Right ventricle myocardium inferior (tissue), 1 donor: ENCODE data around the gene RRP1. TPM values are rescaled to one million over a fixed set of nuclear protein-coding genes. Genes with fewer than 3 reads are reported as not detected.

ENCODE experiments used
- ATAC-seq: fragments of 200-7000 bp; cut with Tn5 transposase; one replicate; pipeline ENCODE4 v1.9.1; 2020; ENCODE audit warnings: mild to moderate bottlenecking, moderate library complexity
- DNase-seq: peaks from one replicate; pipeline ENCODE4 v3.0.0; 2021; ENCODE audit errors: missing footprints
- intact Hi-C: fragments of 100-400 bp; cut with DNase I; formaldehyde crosslinking; loops from one replicate; pipeline ENCODE4 v1.11.0; 2022
- total RNA-seq: library from RNA; stranded (reverse); fragmentation: NEBNext Ultra II Directional; extraction: Animal tissue kit (Norgen Biotek cat#: 25700); gene quantifications from one replicate; pipeline ENCODE4 v1.2.1, GENCODE V29; 2021
- donor health status: DM: no; HTN: yes; CAD: no; lungs with severe emphysema.

Gene RRP1
- total RNA-seq, 1 donor from 2014 or later: 10.1 TPM

DNA sequence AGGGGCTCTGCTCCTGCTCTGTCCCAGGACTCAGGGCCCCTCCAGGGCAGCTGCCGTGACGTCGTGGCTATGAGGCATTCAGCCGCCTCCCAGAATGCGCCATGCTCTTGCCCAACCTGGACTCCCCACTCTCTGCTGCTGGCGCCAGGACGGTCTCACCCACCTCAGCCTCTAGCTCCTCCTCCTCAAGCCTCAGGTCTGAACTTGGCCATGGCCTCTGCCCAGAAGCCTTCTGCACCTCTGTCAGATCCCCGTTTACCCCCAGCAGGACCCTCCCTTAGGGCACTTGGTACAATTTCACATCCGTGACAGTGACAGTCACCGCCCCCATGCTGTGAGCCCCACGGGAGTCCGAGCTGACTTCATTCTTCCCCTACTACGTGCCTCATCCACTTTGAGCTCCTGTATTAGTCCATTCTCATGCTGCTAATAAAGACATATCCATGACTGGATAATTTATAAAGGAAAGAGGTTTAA, 18.1 kb upstream of the RRP1 start:
- ATAC-seq (no peak), DNase-seq (peak; percentile 4)
- intact Hi-C loops: no loop called here

DNA sequence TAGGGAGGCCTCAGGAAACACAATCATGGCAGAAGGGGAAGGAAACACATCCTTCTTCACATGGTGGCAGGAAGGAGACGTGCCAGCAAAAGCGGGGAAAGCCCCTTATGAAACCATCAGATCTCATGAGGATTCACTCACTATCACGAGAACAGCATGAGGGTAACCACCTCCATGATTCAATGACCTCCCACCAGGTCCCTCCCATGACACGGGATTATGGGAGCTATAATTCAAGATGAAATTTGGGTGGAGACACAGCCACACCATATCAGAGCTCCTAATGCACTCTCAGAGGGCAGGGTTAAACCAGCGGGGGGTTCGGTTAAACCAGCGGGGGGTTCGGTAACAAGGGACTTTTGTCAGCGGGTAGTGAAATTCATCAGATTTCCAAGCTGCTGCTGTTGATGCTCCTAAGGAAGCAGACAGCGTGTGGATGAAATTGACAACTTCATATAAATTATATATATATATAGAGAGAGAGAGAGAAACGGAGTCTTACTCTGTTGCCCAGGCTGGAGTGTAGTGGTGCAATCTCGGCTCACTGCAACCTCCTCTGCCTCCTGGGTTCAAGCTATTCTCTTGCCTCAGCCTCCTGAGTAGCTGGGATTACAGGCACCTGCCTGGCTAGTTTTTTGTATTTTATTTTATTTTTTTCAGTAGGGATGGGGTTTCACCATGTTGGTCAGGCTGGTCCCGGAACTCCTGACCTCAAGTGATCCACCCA, 17.5 kb upstream of the RRP1 start:
- intact Hi-C loops: no loop called here
- ATAC-seq: no peak
- DNase-seq: peak; percentile 1

DNA sequence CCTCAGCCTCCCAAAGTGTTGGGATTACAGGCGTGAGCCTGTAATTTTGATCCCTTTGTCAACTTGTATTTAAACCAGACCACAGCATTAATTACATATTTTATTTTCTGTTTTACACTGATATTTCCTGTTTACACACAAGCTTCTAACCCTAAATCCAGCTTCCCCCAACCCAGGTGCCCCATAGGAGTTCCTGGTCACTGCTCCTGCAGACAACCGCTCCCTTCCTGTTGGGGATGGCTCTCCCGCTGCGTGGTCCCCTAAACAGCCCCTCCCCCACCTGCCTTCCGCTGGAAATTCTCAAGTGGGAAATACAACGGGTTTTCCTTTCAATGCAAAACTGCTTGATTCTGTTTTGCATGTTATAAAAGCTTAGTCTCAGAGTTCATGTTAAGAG, 17.0 kb upstream of the RRP1 start:
- intact Hi-C loops: no loop called here

DNA sequence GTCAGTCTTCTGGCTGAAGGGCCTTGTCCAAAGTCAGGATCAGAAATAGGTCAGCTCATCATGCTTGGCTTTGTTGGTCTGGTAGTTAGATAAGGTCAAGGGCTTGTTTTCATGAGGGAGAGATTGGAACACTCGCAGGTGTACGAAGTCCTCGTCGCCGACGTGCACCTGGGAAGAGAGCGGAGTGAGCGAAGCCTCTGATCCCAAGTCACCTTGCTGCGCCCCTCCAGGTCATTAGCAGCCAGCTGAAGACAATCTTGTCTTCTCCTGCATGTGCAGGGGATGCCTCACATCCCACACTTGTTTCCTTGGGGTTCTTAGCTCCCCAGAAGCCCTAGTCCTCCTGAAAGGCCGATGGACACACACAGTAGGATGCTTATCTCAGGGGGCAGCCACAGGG, 15.2 kb upstream of the RRP1 start:
- DNase-seq (peak; percentile 27), ATAC-seq (no peak)
- intact Hi-C loops: no loop called here

More for the DNA sequence above, 17.0 kb upstream of the RRP1 start:
- DNase-seq: peak; percentile 11
- no peak for ATAC-seq

DNA sequence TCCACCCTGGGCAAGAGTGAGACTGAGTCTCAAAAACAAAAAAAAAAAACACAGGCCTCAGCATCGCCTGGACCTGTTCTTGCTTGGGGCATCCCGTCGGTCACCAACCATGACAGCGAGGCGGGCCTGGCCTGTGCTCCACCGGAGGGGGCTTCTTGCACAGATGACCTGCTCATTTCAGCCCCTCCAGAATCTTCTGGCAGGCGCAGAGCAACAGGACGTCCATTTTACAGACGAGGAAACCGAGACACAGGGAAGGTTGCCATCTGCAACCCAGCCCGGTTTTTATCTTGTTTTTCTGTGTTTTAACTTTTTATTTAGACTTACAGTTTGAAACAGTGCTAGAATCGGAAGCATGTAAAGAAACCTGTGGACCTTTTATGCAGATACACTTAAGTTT, 14.2 kb upstream of the RRP1 start:
- ATAC-seq (no peak), DNase-seq (peak; percentile 60)
- intact Hi-C loops: loop anchor here (5.0 kb wide), 1 partner anchor 48 kb away; no protein-coding TSS in a partner anchor

DNA sequence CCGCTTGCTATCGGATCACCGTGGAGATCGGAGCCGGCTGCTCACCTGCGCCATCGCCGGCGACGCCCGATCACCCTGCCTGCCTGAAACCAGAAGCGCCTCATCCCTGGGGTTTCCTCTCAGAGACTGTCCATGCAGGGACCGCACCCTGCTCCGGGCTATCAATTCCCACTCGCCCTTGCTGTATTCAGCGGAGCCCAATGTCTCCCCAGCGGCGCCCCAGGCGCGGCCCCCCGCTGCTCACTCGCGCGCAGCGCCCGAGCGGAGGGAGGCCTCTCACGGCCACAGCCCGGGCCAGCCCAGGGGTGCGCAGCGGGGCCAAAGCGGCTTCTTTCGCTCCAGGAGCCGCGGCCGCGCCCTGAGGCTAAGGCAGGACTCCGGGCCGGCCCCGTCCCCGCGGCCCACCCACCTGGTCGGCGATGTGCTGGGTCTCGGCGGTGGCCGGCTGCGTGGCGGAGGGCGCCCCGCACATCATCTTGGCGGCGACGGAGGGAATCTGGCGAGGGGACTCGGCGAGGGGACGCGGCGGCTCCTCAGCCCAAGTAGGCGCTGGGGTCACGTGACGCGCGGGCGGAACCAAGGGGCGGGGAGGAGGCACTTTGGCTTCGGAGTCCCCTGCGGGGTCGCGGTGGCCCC, 13.5 kb upstream of the RRP1 start, which contains the start of gene CSTB:
Gene CSTB, minus strand, starts transcription at position 514 of the 636 bp plus-strand sequence. Its CDS starts 39 bp downstream, at position 475.
- peak; percentile 84 for ATAC-seq
- intact Hi-C loops: loop anchor here (5.0 kb wide), 1 partner anchor 49 kb away; no protein-coding TSS in a partner anchor
- peak; percentile 95 for DNase-seq

DNA sequence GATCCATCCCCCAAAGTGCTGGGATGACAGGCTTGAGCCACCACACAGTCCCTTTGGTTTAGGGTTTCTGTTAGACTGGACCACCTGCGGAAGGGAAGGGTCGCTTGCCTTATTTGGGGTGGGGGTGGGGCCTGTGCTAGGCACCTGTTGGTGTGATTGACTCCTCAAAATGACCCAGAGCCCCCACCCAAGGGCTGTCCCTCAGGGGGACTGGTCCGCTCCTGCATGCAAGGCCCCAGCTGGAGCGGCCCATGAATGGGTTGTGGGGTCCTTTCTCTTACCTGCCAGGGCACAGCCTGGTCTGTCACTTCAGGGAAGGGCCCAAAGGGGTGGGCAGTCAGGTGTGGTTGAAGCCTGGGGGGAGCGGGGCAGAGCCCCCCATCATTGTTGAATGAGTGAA, 11.4 kb upstream of the RRP1 start:
- DNase-seq (peak; percentile 61), ATAC-seq (no peak)
- intact Hi-C loops: loop anchor here (5.0 kb wide), 1 partner anchor 51 kb away; no protein-coding TSS in a partner anchor

DNA sequence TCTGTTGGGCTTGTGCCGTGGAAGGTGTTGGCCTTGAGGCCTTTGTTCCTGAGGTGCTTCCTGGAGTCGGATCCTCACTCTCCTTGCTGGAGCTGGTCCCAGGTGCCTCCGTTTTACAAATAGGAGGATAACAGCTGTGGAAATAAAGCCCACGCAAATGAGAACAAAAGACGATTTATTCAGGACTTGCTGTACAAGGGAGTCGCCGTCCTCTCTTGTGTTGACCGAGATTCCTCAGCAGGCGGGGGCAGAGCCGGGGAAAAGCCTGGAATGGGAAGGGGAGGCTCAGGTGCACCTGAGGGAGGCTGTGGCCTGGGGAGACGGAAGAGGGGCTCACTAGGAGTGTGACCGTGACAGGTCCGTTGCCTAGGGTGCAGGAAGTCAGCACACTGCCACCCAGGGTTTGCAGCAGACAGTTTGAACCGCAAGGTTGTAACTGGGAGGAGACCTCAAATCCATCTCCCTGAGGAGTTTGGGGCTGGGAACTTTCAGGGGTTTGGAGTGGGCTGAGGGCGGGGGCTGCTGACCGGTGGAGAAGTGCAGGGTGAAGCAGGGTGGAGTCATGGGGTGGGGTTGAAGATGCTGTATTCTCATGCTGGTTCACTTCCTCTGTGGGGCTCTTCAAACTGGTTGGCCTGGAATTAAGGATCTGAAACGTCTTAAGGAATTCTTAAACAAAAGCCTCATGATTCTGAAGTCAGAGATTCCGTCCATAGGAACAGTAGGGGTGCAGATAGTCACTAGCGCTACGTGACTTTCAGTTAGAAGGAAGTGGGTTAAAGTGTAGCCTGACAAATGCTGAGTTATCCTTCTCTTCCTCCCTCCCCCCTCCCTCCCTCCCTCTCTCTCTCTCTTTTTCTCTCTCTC, 10.7 kb upstream of the RRP1 start:
- intact Hi-C loops: loop anchor here (5.0 kb wide), 1 partner anchor 51 kb away; no protein-coding TSS in a partner anchor
- ATAC-seq (no peak), DNase-seq (peak; percentile 20)

DNA sequence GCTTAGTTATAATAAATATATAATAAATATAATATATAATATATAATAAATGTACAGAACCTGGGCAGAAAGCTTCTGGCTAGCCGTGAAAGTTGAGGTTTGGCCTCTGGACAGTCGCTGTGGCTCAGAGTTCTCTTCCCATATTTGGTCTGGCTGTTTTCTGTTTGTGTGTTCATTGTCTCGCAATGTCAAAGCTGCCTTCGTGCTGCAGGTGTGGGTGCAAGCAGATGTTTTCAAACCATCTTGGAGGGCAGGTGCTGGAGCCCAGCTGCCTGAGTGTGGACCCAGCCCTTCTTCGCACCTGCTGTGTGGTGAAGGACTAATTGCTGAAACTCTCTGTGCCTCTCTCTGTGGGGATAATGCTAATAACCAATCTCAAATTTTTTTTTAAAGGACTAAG, 9.7 kb upstream of the RRP1 start:
- DNase-seq (peak; percentile 52), ATAC-seq (no peak)
- intact Hi-C loops: loop anchor here (5.0 to 10.0 kb wide), 2 partner anchors 52 to 95 kb away; no protein-coding TSS in a partner anchor

DNA sequence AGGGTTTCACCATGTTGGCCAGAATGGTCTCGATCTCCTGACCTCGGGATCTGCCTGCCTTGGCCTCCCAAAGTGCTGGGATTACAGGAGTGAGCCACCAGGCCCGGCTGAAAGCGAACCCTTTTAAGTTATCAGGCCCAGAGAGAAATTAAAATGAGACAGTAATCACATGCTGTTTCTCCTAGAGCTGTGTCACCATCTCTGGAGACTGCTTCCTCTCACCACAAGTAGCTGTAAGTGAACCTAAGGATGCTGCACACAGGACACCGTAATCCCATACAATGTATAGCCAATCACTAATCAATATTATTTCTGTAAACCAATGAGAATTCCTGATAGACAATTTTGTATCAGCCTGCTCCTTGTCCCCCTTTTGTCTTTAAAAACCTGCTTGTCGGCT, 7.5 kb upstream of the RRP1 start:
- intact Hi-C loops: loop anchor here (10.0 kb wide), 1 partner anchor 97 kb away; no protein-coding TSS in a partner anchor

DNA sequence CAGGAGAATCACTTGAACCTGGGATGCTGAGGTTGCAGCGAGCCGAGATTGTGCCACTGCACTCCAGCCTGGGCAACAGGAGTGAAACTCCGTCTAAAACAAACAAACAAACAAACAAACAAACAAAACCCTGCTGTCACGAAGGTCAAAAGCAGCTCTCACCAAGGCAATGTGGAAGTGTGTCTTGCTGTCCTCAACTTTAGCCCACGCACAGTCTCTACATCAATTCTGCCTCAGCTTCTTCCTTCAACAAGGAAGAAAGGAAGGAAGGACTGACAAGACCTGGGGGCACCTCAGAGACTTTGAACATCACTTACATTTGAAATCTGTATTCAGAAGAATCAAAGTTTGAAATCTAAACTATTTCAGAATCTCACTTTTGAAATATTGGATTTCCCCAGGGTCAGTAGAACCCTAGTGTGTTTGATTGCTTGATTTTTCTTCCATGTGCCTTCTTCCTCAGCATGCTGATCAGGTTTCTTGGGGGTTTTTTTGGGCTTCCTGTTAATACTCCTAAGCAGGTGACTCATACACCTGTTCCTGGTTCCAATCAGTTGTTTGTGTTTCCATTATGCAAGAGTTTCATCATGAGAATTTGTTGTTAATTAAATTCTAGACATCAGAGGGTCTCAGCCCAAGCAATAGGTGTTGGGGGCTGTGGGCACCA, 6.8 kb upstream of the RRP1 start:
- intact Hi-C loops: loop anchor here (10.0 kb wide), 1 partner anchor 98 kb away; no protein-coding TSS in a partner anchor

More for the DNA sequence above, 7.5 kb upstream of the RRP1 start:
- ATAC-seq: no peak
- no peak for DNase-seq

DNA sequence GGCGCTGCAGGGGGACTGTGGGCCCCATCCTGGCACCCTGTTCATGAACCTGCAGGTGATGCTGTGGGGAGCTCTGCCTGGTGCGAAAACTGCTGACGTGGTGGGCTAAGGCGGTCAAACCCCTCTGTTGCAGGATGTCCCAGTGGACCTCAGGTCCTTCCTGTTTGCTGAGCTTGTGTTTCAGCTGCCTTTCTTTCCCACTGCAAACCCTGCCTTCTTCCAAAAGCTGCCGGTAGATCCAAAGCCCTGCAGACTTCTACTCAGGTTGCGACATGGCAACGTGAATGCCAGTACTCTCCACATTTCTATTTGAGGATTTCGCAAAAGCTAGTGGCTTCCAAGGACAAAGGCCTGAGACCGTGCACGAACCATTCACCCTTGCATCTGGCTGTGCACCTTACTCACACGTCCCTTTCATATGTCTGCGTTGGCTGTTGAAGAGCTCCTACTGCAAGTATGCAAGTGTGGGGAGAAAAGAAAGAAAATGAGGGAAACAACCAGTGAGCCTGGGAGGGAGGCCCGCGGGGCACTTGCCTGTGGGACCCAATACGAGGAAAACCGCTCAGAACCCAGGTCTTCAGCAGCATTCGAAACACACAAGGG, 6.2 kb upstream of the RRP1 start:
- ATAC-seq (no peak), DNase-seq (peak; percentile 3)
- intact Hi-C loops: loop anchor here (10.0 kb wide), 1 partner anchor 98 kb away; no protein-coding TSS in a partner anchor

More for the DNA sequence above, 6.8 kb upstream of the RRP1 start:
- DNase-seq: no peak
- no peak for ATAC-seq

DNA sequence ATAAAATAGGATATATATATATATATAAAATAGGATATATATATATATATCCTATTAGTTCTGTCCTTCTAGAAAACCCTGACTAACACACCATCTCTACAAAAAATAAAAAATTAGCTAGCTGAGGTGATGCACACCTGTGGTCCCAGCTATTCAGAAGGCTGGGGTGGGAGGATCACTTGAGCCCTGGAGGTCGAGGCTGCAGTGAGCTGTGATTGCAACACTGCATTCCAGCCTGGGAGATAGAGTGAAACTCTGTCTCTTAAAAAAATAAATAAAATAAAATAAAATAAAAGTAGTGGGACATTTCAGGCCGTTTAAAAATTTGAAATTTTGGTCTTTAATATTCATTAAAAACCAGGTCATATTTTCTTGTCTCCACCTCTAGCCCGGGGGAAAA, 4.2 kb upstream of the RRP1 start:
- DNase-seq: no peak
- intact Hi-C loops: loop anchor here (10.0 kb wide), 1 partner anchor 100 kb away; no protein-coding TSS in a partner anchor
- no peak for ATAC-seq

DNA sequence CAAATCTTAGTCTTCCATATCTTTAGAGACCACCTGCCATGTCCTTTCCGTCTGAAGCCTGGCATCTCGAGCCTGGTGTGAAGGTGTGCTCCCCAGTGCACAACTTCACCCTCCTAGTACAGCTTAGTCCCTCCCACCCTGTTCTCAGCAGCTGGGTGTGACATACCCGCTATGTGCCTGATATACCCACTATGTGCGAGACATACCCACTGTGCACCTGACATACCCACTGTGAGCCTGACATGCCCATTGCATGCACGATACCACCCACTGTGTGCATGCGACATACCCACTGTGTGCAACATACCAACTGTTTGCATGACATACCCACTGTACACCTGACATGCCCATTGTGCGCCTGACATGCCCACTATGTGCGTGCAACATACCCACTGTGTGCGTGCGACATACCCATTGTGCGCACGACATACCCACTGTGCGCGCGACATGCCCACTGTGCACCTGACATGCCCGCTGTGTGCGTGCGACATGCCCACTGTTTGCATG, 3.0 kb upstream of the RRP1 start:
- ATAC-seq (no peak), DNase-seq (peak; percentile 45)
- intact Hi-C loops: loop anchor here (10.0 kb wide), 1 partner anchor 102 kb away; no protein-coding TSS in a partner anchor

DNA sequence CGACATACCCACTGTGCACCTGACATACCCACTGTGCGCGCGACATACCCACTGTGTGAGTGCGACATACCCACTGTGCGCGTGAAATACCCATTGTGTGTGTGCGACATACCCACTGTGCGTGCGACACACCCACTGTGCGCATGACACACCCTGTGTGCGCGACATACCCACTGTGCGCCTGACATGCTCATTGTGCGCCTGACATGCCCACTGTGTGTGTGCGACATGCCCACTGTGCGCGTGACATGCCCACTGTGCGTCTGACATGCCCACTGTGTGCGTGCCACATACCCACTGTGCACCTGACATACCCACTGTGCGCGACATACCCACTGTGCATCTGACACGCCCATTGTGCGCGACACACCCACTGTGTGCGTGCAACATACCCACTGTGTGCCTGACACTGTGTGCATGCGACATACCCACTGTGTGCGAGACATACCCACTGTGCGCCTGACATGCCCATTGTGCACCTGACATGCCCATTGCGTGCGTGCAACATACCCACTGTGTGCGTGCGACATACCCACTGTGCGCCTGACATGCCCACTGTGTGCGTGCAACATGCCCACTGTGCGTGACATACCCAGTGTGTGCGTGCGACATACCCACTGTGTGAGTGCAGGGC, 2.5 kb upstream of the RRP1 start:
- DNase-seq (peak; percentile 53), ATAC-seq (no peak)
- intact Hi-C loops: loop anchor here (10.0 kb wide), 1 partner anchor 102 kb away; no protein-coding TSS in a partner anchor

DNA sequence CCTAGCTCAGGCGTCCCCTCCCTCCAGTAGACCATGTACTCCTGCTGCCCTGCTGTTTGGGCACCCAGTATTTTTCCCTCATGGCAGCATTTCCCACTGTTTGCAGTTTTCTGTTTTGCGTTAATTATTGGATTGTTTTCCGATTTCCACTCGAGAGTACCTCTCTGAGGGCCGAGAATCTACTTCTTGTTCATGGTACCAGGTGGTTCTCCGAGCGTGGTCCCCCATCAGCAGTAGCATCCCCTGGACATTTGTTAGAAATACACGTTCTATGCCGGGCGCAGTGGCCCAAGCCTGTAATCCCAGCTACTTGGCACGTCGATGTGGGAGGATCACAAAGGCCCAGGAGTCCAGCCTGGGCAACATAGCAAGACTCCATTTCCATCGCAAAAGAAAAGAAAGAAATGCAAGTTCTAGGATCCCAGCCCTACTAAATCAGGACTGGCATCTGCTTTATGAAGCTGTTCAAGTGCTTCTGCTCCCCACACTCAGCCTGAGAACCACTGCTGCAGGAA, 690 bp downstream of the RRP1 start:
- ATAC-seq (no peak), DNase-seq (peak; percentile 26)
- intact Hi-C loops: no loop called here

DNA sequence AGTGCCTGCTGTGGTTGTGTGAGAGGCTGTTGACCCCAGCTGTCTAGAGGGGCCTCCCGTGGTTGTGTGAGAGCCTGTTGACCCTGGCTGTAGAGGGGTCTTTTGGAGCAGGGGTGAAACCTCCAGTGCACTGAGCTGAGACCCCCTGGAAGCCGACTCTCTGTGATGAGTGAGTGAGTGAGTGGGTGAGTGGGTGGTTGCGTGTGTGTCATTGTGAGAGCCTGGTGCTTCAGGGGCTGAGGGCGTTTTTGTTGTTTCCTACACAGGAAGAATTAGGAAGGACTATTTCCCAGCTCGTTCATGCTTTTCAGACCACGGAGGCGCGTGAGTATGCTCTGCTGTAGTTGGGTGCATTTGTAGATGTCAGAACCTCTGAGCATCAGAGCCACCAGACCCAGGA, 3.0 kb downstream of the RRP1 start:
- DNase-seq (peak; percentile 45), ATAC-seq (no peak)
- intact Hi-C loops: no loop called here
